ENCODE results near the gene PRKCH. TPM values are rescaled to one million over a fixed set of nuclear protein-coding genes. Genes with fewer than 3 reads are reported as not detected.

Gene PRKCH
- total and polyA plus RNA-seq, 10 of the 15 experiments (the other 5 are each of a cell fraction or from before 2014, with no cell fraction given), result 10.7 to 140 (median 33.2) TPM

DNA sequence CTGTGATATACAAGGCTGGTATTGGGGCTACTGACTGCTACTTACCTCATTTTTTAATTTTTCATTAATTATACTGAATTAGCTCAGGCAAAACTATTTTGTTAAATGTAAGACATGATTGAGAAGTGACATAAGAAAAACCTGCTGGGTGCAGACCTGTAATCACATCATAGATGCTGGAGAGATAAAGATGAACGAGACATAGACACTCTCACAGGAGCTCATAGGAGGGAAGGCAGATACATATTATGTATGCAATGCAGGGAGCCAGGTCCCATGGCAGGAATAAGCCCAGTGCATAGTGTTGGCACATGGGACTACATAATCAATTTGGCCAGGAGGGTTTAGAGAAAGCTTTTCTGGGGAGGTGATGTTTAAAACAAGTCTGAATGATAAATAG lies 74.9 kb downstream of the PRKCH start:
- no peaks in the 10 kb centered on the region for H3K27me3 ChIP-seq (replicated peaks in 1 of 2; ENCODE audit: control insufficient read depth in 2 of 2, insufficient read depth in 2 of 2, low read length in 1 of 2)
- 81% methylated on average over 1 of the region's 1 CpG for WGBS (ENCODE audit: insufficient coverage, insufficient replicate concordance, low lambda C conversion rate, missing lambda C conversion rate)
- SMC1A ChIA-PET (ENCODE audit: uncharacterized antibody, unreplicated experiment), result interaction anchor here (0.9 to 6.2 kb wide), 13 partner anchors 9 to 99 kb away, joined by 3 to 53 read pairs (median 8); partner anchors contain the start of gene PRKCH
- H3K79me2 ChIP-seq (ENCODE audit: control insufficient read depth, insufficient read depth, low read length), result peaks cover 62% of the 10 kb centered on the region
- intact Hi-C loops (cut with micrococcal nuclease; ENCODE audit: unreplicated experiment) (no loop called here), in situ Hi-C loops (cut with MboI) (no loop called here)
- H3K27ac ChIP-seq (ENCODE audit: control insufficient read depth, insufficient read depth), result no peak overlapping the region
- TF ChIP-seq GATAD2B (conservative IDR thresholded peaks at IDR 0.05; ENCODE audit: low read depth), result no peak
- no peak for TF ChIP-seq CBX5 (IDR thresholded peaks at IDR 0.05; ENCODE audit: low read depth)
- TF ChIP-seq EZH2 (IDR thresholded peaks at IDR 0.05; ENCODE audit: borderline replicate concordance, control insufficient read depth, low read depth, low read length), result no peak
- TF ChIP-seq E2F4 (IDR thresholded peaks at IDR 0.05; ENCODE audit: low read depth, low read length), result no peak
- TF ChIP-seq MTA3 (IDR thresholded peaks at IDR 0.05; ENCODE audit: borderline replicate concordance, low read length), result no peak
- H3K9ac ChIP-seq (ENCODE audit: control insufficient read depth, insufficient read depth, low read length), result no peak overlapping the region
- no peaks in the 10 kb centered on the region for H4K20me1 ChIP-seq (ENCODE audit: control insufficient read depth, insufficient read depth)
- no peak overlapping the region for H3K4me3 ChIP-seq
- FAIRE-seq (no peak), ATAC-seq (no peak), DNase-seq (ENCODE audit: low read depth, low spot score) (no peak)
- peaks cover 4 to 6% of the 10 kb centered on the region in 2 experiments; a peak in 3 of 4 replicates for H3K36me3 ChIP-seq (ENCODE audit: control insufficient read depth in 2 of 2, insufficient read depth in 2 of 2, low read length in 1 of 2)
- CTCF ChIA-PET, result interaction anchor here (0.6 to 2.3 kb wide), 10 partner anchors 18 to 441 kb away, joined by 3 to 8 read pairs (median 3); no protein-coding TSS in a partner anchor
- no TSS peak for BruUV-seq (replicated peaks)
- no peak overlapping the region for H3K4me2 ChIP-seq (ENCODE audit: control insufficient read depth, insufficient read depth)
- peaks cover 16% of the 10 kb centered on the region for H3K4me1 ChIP-seq (ENCODE audit: control insufficient read depth, insufficient read depth, low read length)
- RAD21 ChIA-PET (ENCODE audit: unreplicated experiment), result interaction anchor here (0.7 to 3.1 kb wide), 10 partner anchors 8 to 266 kb away, joined by 3 to 16 read pairs (median 4); no protein-coding TSS in a partner anchor
- H3K9me3 ChIP-seq (replicated peaks; ENCODE audit: control insufficient read depth, insufficient read depth, low read length), result no peaks in the 10 kb centered on the region
- no peak overlapping the region for H2AFZ ChIP-seq (ENCODE audit: control insufficient read depth, low read depth, low read length)
- POLR2A ChIA-PET, result interaction anchor here (0.7 to 2.9 kb wide), 6 partner anchors 9 to 64 kb away, joined by 3 to 11 read pairs (median 4); no protein-coding TSS in a partner anchor

Data from GM12878 (cell line).